HG03442 (cell line): Measurements from ENCODE around the gene OR1B1.
"Not testable (repeated sequence)": the region's sequence is repeated elsewhere in the genome, so short reads cannot be mapped to it uniquely, and the experiment has no call there.

ENCODE experiments used
- ATAC-seq: cut with Tn5 transposase; IDR thresholded peaks from one replicate; pipeline ENCODE4 v1.9.1; 2021; ENCODE audit warnings: mild to moderate bottlenecking, moderate library complexity; ENCODE audit not compliant: unreplicated experiment

Gene OR1B1

GRCh38 chr9:122657527-122657926 is at the start of gene OR1B1:
Gene OR1B1, minus strand, starts transcription at chr9:122657627.
- ATAC-seq = no peak

GRCh38 chr9:122695696-122696095 is 38.3 kb upstream of the OR1B1 start:
- no peak for ATAC-seq

- ATAC-seq = no peak
These were observed 27.4 kb upstream of the OR1B1 start for GRCh38 chr9:122684851-122685250.

GRCh38 chr9:122672481-122672880 is 15.1 kb upstream of the OR1B1 start:
- no peak for ATAC-seq

- no peak for ATAC-seq
These were observed 4.0 kb upstream of the OR1B1 start, which contains the start of gene OR1L1 for GRCh38 chr9:122661416-122661815. Gene OR1L1, plus strand, starts transcription at chr9:122661716. Its CDS starts 0 bp downstream, at chr9:122661716.

GRCh38 chr9:122656378-122656777 is 1.0 kb downstream of the OR1B1 start:
- no peak for ATAC-seq

- ATAC-seq = no peak
These were observed 15.2 kb downstream of the OR1B1 start for GRCh38 chr9:122642226-122642625.

- no peak for ATAC-seq
These were observed 37.4 kb downstream of the OR1B1 start for GRCh38 chr9:122619996-122620395.

- ATAC-seq = no peak
These were observed 43.1 kb downstream of the OR1B1 start, which contains the start of gene OR1Q1 for GRCh38 chr9:122614362-122614761. Gene OR1Q1, plus strand, starts transcription at chr9:122614738. Its CDS starts 0 bp downstream, at chr9:122614738.

GRCh38 chr9:122609804-122610203 is 47.6 kb downstream of the OR1B1 start:
- no peak for ATAC-seq

GRCh38 chr9:122606587-122606986 is 50.8 kb downstream of the OR1B1 start:
- no peak for ATAC-seq

GRCh38 chr9:122605691-122606090 is 51.7 kb downstream of the OR1B1 start:
- ATAC-seq = no peak

GRCh38 chr9:122583284-122583683 is 74.1 kb downstream of the OR1B1 start, which contains the start of gene OR1L8:
Gene OR1L8, minus strand, starts transcription at chr9:122583384. Its CDS starts 14,907 bp downstream, at chr9:122568477.
- ATAC-seq = not testable (repeated sequence)

GRCh38 chr9:122580360-122580759 is 77.1 kb downstream of the OR1B1 start:
- no peak for ATAC-seq

- no peak for ATAC-seq
These were observed 77.6 kb downstream of the OR1B1 start for GRCh38 chr9:122579874-122580273.
